Cardiac muscle cell (in vitro differentiated cells and primary cell): ENCODE data around the gene PRDM9. TPM values are rescaled to one million over a fixed set of nuclear protein-coding genes. Genes with fewer than 3 reads are reported as not detected.
"Not testable (repeated sequence)": the region's sequence is repeated elsewhere in the genome, so short reads cannot be mapped to it uniquely, and the experiment has no call there.

Experiments used
- DNase-seq, 2 donors: peaks; one replicate each; pipeline versions ENCODE4 v3.0.0 to v3.0.0-alpha.2; 2010 to 2017; ENCODE audit warnings: low read depth in 1 of 2, low spot score in 1 of 2
- H3K27ac ChIP-seq: fragments of 200-600 bp; sonication (generic); 2 replicates; pipeline ENCODE4 v1.5.1; 2016
- H3K27me3 ChIP-seq: fragments of 200-600 bp; sonication (generic); 2 replicates; pipeline ENCODE4 v1.6.0; 2016; ENCODE audit warnings: control low read depth
- H3K36me3 ChIP-seq: fragments of 200-600 bp; sonication (generic); 2 replicates; pipeline ENCODE4 v1.5.1; 2016; ENCODE audit warnings: control low read depth
- H3K4me1 ChIP-seq: fragments of 200-600 bp; sonication (generic); 2 replicates; pipeline ENCODE4 v1.8.1; 2017; ENCODE audit warnings: low read depth, mild to moderate bottlenecking, mixed run types
- H3K4me3 ChIP-seq: fragments of 200-600 bp; sonication (generic); 2 replicates; pipeline ENCODE4 v1.5.1; 2016; ENCODE audit warnings: mild to moderate bottlenecking
- H3K9me3 ChIP-seq: fragments of 200-600 bp; sonication (generic); 2 replicates; pipeline ENCODE4 v1.5.1; 2017; ENCODE audit warnings: low read depth, mild to moderate bottlenecking, control low read depth
- CTCF ChIP-seq: IDR thresholded peaks from 2 replicates; pipeline ENCODE4 v1.5.1; 2012; ENCODE audit warnings: low read depth, mild to moderate bottlenecking, low read length
- polyA plus RNA-seq: library from polyadenylated mRNA; unstranded; fragments of >200 nt; fragmentation: Nextera tagmentation; extraction: Ambion mirVana; gene quantifications from 2 replicates; pipeline ENCODE4 v1.2.1, GENCODE V29; 2016
- total RNA-seq: library from RNA; depleted of rRNA; stranded (reverse); fragments of >200 nt; gene quantifications from 2 replicates; pipeline ENCODE4 v1.2.3, GENCODE V29; 2016

Gene PRDM9
- total and polyA plus RNA-seq, 2 experiments from 2014 or later: not detected

GRCh38 chr5:23484096-23484495 is 23.3 kb upstream of the PRDM9 start:
- no peak overlapping the region for H3K4me3 ChIP-seq
- no peaks in the 10 kb centered on the region for H3K9me3 ChIP-seq
- no peaks in the 10 kb centered on the region for H3K4me1 ChIP-seq
- H3K27ac ChIP-seq: no peak overlapping the region
- H3K36me3 ChIP-seq: no peaks in the 10 kb centered on the region
- no peak for TF ChIP-seq CTCF
- no peaks in the 10 kb centered on the region for H3K27me3 ChIP-seq
- no peak for DNase-seq

GRCh38 chr5:23486227-23486626 is 21.2 kb upstream of the PRDM9 start:
- H3K4me3 ChIP-seq: not testable (repeated sequence)

GRCh38 chr5:23490993-23491392 is 16.4 kb upstream of the PRDM9 start:
- no peak for TF ChIP-seq CTCF
- no peaks in the 10 kb centered on the region for H3K27me3 ChIP-seq
- no peak for DNase-seq
- H3K4me3 ChIP-seq: no peak overlapping the region
- no peaks in the 10 kb centered on the region for H3K9me3 ChIP-seq
- no peaks in the 10 kb centered on the region for H3K36me3 ChIP-seq
- H3K27ac ChIP-seq: no peak overlapping the region
- no peaks in the 10 kb centered on the region for H3K4me1 ChIP-seq

More at GRCh38 chr5:23486227-23486626, 21.2 kb upstream of the PRDM9 start:
- not testable (repeated sequence) for H3K4me1 ChIP-seq, H3K27ac ChIP-seq, DNase-seq, H3K27me3 ChIP-seq, H3K36me3 ChIP-seq, H3K9me3 ChIP-seq

GRCh38 chr5:23494558-23494957 is 12.9 kb upstream of the PRDM9 start:
- H3K36me3 ChIP-seq: no peaks in the 10 kb centered on the region
- no peaks in the 10 kb centered on the region for H3K9me3 ChIP-seq
- no peak for DNase-seq
- no peaks in the 10 kb centered on the region for H3K4me1 ChIP-seq
- no peak overlapping the region for H3K4me3 ChIP-seq
- H3K27me3 ChIP-seq: no peaks in the 10 kb centered on the region
- TF ChIP-seq CTCF: no peak
- H3K27ac ChIP-seq: no peak overlapping the region

- Histone ChIP-seq H3K36me3 (no peaks in the 10 kb centered on the region), H3K27me3 (no peaks in the 10 kb centered on the region), H3K27ac (no peak overlapping the region), H3K4me1 (no peaks in the 10 kb centered on the region), H3K9me3 (no peaks in the 10 kb centered on the region), H3K4me3 (no peak overlapping the region)
- no peak for DNase-seq
- TF ChIP-seq CTCF: no peak
Measured at GRCh38 chr5:23496576-23496975, 10.8 kb upstream of the PRDM9 start.

GRCh38 chr5:23506329-23507236 is 826 bp upstream of the PRDM9 start:
- H3K27ac ChIP-seq: no peak overlapping the region
- H3K36me3 ChIP-seq: no peaks in the 10 kb centered on the region
- no peaks in the 10 kb centered on the region for H3K9me3 ChIP-seq
- no peaks in the 10 kb centered on the region for H3K4me1 ChIP-seq
- peak in 1 of 2 donors; percentile 63 for DNase-seq
- H3K27me3 ChIP-seq: no peaks in the 10 kb centered on the region
- no peak overlapping the region for H3K4me3 ChIP-seq
- TF ChIP-seq CTCF: peak; percentile 30

GRCh38 chr5:23510434-23510833 is 3.0 kb downstream of the PRDM9 start:
- H3K27me3 ChIP-seq, H3K4me3 ChIP-seq, H3K27ac ChIP-seq, H3K9me3 ChIP-seq, H3K36me3 ChIP-seq, H3K4me1 ChIP-seq, DNase-seq: not testable (repeated sequence)
